ENCODE results near the gene SH3RF2. TPM values are rescaled to one million over a fixed set of nuclear protein-coding genes. Genes with fewer than 3 reads are reported as not detected.

Gene SH3RF2
- total and polyA plus RNA-seq, 2 donors (not counting 3 experiments of a cell fraction or from before 2014, with no cell fraction given) = 0.54 to 0.84 TPM

GRCh38 chr5:145917288-145917687 is 19.1 kb upstream of the SH3RF2 start:
- intact Hi-C loops (cut with micrococcal nuclease) = no loop called here
- no peak for TF ChIP-seq FOS (IDR thresholded peaks at IDR 0.05; ENCODE audit: borderline replicate concordance, insufficient read depth, low read length)
- TF ChIP-seq, protein P1, sequence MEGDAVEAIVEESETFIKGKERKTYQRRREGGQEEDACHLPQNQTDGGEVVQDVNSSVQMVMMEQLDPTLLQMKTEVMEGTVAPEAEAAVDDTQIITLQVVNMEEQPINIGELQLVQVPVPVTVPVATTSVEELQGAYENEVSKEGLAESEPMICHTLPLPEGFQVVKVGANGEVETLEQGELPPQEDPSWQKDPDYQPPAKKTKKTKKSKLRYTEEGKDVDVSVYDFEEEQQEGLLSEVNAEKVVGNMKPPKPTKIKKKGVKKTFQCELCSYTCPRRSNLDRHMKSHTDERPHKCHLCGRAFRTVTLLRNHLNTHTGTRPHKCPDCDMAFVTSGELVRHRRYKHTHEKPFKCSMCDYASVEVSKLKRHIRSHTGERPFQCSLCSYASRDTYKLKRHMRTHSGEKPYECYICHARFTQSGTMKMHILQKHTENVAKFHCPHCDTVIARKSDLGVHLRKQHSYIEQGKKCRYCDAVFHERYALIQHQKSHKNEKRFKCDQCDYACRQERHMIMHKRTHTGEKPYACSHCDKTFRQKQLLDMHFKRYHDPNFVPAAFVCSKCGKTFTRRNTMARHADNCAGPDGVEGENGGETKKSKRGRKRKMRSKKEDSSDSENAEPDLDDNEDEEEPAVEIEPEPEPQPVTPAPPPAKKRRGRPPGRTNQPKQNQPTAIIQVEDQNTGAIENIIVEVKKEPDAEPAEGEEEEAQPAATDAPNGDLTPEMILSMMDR (IDR thresholded peaks at IDR 0.05; ENCODE audit: extremely low read depth in 1 of 2, insufficient read depth in 1 of 2, low read depth in 1 of 2, low read length in 2 of 2) = no peak

GRCh38 chr5:145918397-145918796 is 18.0 kb upstream of the SH3RF2 start:
- Histone ChIP-seq H3K79me2 (ENCODE audit: control insufficient read depth, insufficient read depth, low read length) (no peaks in the 10 kb centered on the region), H3K9me1 (replicated peaks; ENCODE audit: control insufficient read depth, extremely low read depth, insufficient read depth, low read length) (no peaks in the 10 kb centered on the region), H3K4me2 (ENCODE audit: insufficient read depth, low read length) (no peak overlapping the region), H3K4me3 (replicated peaks in 1 of 3; ENCODE audit: insufficient read depth in 1 of 3, low read depth in 1 of 3, low read length in 3 of 3) (no peak overlapping the region), H3K27me3 (ENCODE audit: control insufficient read depth in 2 of 2, insufficient read depth in 2 of 2, low read length in 2 of 2) (peaks cover 0 to 2% of the 10 kb centered on the region in 2 experiments), H4K20me1 (replicated peaks; ENCODE audit: control insufficient read depth, extremely low read depth, insufficient read depth, low read length) (no peaks in the 10 kb centered on the region), H3K9me3 (replicated peaks; ENCODE audit: control insufficient read depth, insufficient read depth, low read length) (no peaks in the 10 kb centered on the region), H3K9ac (replicated peaks; ENCODE audit: extremely low read depth, insufficient read depth, low read length) (no peak overlapping the region), H3K4me1 (ENCODE audit: control insufficient read depth, extremely low read depth, insufficient read depth, low read length) (no peaks in the 10 kb centered on the region), H2AFZ (ENCODE audit: low read depth, low read length) (no peak overlapping the region), H3K36me3 (ENCODE audit: control insufficient read depth in 2 of 2, extremely low read depth in 1 of 2, insufficient read depth in 2 of 2, low read length in 2 of 2) (no peaks in the 10 kb centered on the region), H3K27ac (ENCODE audit: insufficient read depth, low read depth, low read length) (no peak overlapping the region)
- CTCF ChIA-PET = no interaction called here
- TF ChIP-seq FOS (IDR thresholded peaks at IDR 0.05; ENCODE audit: borderline replicate concordance, insufficient read depth, low read length) = no peak
- TF ChIP-seq MYC (IDR thresholded peaks at IDR 0.05; ENCODE audit: low read depth, low read length) = no peak
- no peak for TF ChIP-seq MAX (IDR thresholded peaks at IDR 0.05; ENCODE audit: insufficient read depth, insufficient read length)
- TF ChIP-seq POLR2A (IDR thresholded peaks at IDR 0.05; ENCODE audit: low read depth, low read length) = no peak
- dilution Hi-C loops (cut with MboI; ENCODE audit: extremely low pct_ligation_motif_present, low sequenced_read_pairs) (no loop called here), intact Hi-C loops (cut with micrococcal nuclease) (no loop called here)
- no peak for DNase-seq (ENCODE audit: low read depth, low spot score)
- no peak for FAIRE-seq
- POLR2A ChIA-PET = no interaction called here
- BruUV-seq (replicated peaks) = no TSS peak

More at GRCh38 chr5:145917288-145917687, 19.1 kb upstream of the SH3RF2 start:
- CTCF ChIA-PET = no interaction called here
- DNase-seq (ENCODE audit: low read depth, low spot score) (no peak), FAIRE-seq (no peak)
- no peak overlapping the region for H3K4me3 ChIP-seq (replicated peaks in 1 of 3; ENCODE audit: insufficient read depth in 1 of 3, low read depth in 1 of 3, low read length in 3 of 3)
- H3K79me2 ChIP-seq (ENCODE audit: control insufficient read depth, insufficient read depth, low read length) = no peaks in the 10 kb centered on the region
- no peaks in the 10 kb centered on the region for H3K4me1 ChIP-seq (ENCODE audit: control insufficient read depth, extremely low read depth, insufficient read depth, low read length)
- BruUV-seq (replicated peaks) = no TSS peak
- H3K27ac ChIP-seq (ENCODE audit: insufficient read depth, low read depth, low read length) = no peak overlapping the region
- H3K36me3 ChIP-seq (ENCODE audit: control insufficient read depth in 2 of 2, extremely low read depth in 1 of 2, insufficient read depth in 2 of 2, low read length in 2 of 2) = no peaks in the 10 kb centered on the region
- POLR2A ChIA-PET = no interaction called here
- H3K9me3 ChIP-seq (replicated peaks; ENCODE audit: control insufficient read depth, insufficient read depth, low read length) = no peaks in the 10 kb centered on the region
- H4K20me1 ChIP-seq (replicated peaks; ENCODE audit: control insufficient read depth, extremely low read depth, insufficient read depth, low read length) = no peaks in the 10 kb centered on the region
- peaks cover 0 to 2% of the 10 kb centered on the region in 2 experiments for H3K27me3 ChIP-seq (ENCODE audit: control insufficient read depth in 2 of 2, insufficient read depth in 2 of 2, low read length in 2 of 2)
- H3K9ac ChIP-seq (replicated peaks; ENCODE audit: extremely low read depth, insufficient read depth, low read length) = no peak overlapping the region
- H2AFZ ChIP-seq (ENCODE audit: low read depth, low read length) = no peak overlapping the region
- no peak overlapping the region for H3K4me2 ChIP-seq (ENCODE audit: insufficient read depth, low read length)
- dilution Hi-C loops (cut with MboI; ENCODE audit: extremely low pct_ligation_motif_present, low sequenced_read_pairs) = no loop called here
- H3K9me1 ChIP-seq (replicated peaks; ENCODE audit: control insufficient read depth, extremely low read depth, insufficient read depth, low read length) = no peaks in the 10 kb centered on the region
